Measurements from ENCODE around the gene UIMC1. TPM values are rescaled to one million over a fixed set of nuclear protein-coding genes. Genes with fewer than 3 reads are reported as not detected.

UIMC1 gene
- total and polyA plus RNA-seq, 2 of the 4 experiments (the other 2 are of a cell fraction): 19.5 to 27.6 TPM

DNA sequence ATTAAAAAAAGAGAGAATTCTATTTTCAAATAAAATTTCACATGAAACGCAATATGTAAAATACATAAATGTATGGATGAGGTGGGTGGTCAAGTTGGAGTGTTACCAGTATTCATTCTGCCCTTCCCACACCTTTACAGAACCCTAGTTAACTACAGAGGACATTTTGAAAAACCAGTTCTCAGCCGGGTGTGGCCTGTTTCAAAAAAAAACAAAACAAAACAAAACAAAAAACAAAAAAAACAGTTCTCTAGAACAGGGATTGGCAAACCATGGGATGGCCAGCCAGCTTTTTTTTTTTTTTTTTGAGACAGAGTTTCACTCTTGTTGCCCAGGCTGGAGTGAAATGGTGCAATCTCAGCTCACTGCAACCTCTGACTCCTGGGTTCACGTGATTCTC is 79.0 kb downstream of the UIMC1 start:
- Histone ChIP-seq H2AK9ac (replicated peaks; ENCODE audit: low read depth, low read length, poor library complexity) (no peak overlapping the region), H3K4me2 (ENCODE audit: low read depth, low read length) (no peak overlapping the region), H2BK20ac (ENCODE audit: low read depth, low read length) (no peak overlapping the region), H2BK15ac (ENCODE audit: low read depth, low read length) (no peak overlapping the region), H3K23ac (ENCODE audit: low read depth, low read length) (no peak overlapping the region), H3K18ac (ENCODE audit: low read depth, low read length) (no peak overlapping the region), H2AFZ (replicated peaks; ENCODE audit: low read length, poor library complexity) (no peak overlapping the region), H4K5ac (ENCODE audit: low read depth, low read length) (no peak overlapping the region), H4K91ac (ENCODE audit: insufficient read depth, low read depth, low read length) (no peak overlapping the region), H2AK5ac (ENCODE audit: low read depth, low read length) (no peak overlapping the region), H2BK5ac (ENCODE audit: low read depth, low read length, poor library complexity, severe bottlenecking) (no peak overlapping the region), H3K79me1 (ENCODE audit: low read depth in 1 of 2, low read length in 2 of 2) (peaks cover 3 to 7% of the 10 kb centered on the region in 2 experiments; a peak in 3 of 4 replicates), H4K8ac (ENCODE audit: low read depth in 2 of 2, low read length in 2 of 2) (no peak overlapping the region), H3K36me3 (ENCODE audit: control insufficient read depth, insufficient read depth, low read length) (peaks cover 10% of the 10 kb centered on the region), H3K56ac (ENCODE audit: extremely low read depth, insufficient read depth, low read length) (no peak overlapping the region), H2BK120ac (ENCODE audit: low read depth, low read length) (no peak overlapping the region), H3K4ac (ENCODE audit: low read depth, low read length) (no peak overlapping the region), H3K9ac (ENCODE audit: low read depth, low read length) (no peak overlapping the region), H4K20me1 (ENCODE audit: insufficient read depth, low read length) (no peaks in the 10 kb centered on the region), H3K14ac (replicated peaks; ENCODE audit: low read depth, low read length) (no peak overlapping the region), H3K27me3 (ENCODE audit: control insufficient read depth, insufficient read depth, low read length) (no peaks in the 10 kb centered on the region), H3K27ac (ENCODE audit: insufficient read depth, low read length) (no peak overlapping the region), H3K4me3 (ENCODE audit: insufficient read depth, low read depth, low read length) (no peak overlapping the region), H3K4me1 (ENCODE audit: control insufficient read depth, insufficient read depth, low read length) (no peaks in the 10 kb centered on the region), H3K9me1 (ENCODE audit: insufficient read depth, low read length) (no peaks in the 10 kb centered on the region), H3K9me3 (ENCODE audit: control insufficient read depth, insufficient read depth, low read length) (no peaks in the 10 kb centered on the region)
- no CpG with 5 or more reads among the region's 3 CpGs for WGBS, 2 experiments (ENCODE audit: extremely low coverage in 2 of 2, insufficient read length in 1 of 2)
- dilution Hi-C loops (cut with HindIII; ENCODE audit: low sequenced_read_pairs, unreplicated experiment) (no loop called here), in situ Hi-C loops (cut with MboI; ENCODE audit: low sequenced_read_pairs) (no loop called here), intact Hi-C loops (cut with micrococcal nuclease) (no loop called here)
- ChIA-PET CTCF (no interaction called here), POLR2A (ENCODE audit: unreplicated experiment) (no interaction called here)
- DNase-seq (no peak), ATAC-seq (ENCODE audit: low read depth) (no peak)
- BruUV-seq (replicated peaks): no TSS peak
- TF ChIP-seq BHLHE40 (IDR thresholded peaks at IDR 0.05; ENCODE audit: low read depth, low read length) (no peak), RAD21 (IDR thresholded peaks at IDR 0.05; ENCODE audit: low read length) (no peak), RCOR1 (IDR thresholded peaks at IDR 0.05; ENCODE audit: insufficient replicate concordance, low read length) (no peak), CHD1 (IDR thresholded peaks at IDR 0.05; ENCODE audit: low read depth, low read length) (no peak), CEBPB (IDR thresholded peaks at IDR 0.05; ENCODE audit: low read depth, low read length) (no peak), NFE2L2 (IDR thresholded peaks at IDR 0.05; ENCODE audit: low read depth, low read length) (no peak), SMC3 (IDR thresholded peaks at IDR 0.05; ENCODE audit: low read depth, low read length) (no peak), RFX5 (IDR thresholded peaks at IDR 0.05; ENCODE audit: low read depth, low read length) (no peak), MAZ (IDR thresholded peaks at IDR 0.05; ENCODE audit: borderline replicate concordance, low read depth, low read length) (no peak), MXI1 (IDR thresholded peaks at IDR 0.05; ENCODE audit: borderline replicate concordance, low read depth, low read length) (no peak), POLR2A (IDR thresholded peaks at IDR 0.05; ENCODE audit: low read depth, low read length) (no peak), MAFK (IDR thresholded peaks at IDR 0.05; ENCODE audit: low read depth, low read length) (no peak), FOS (IDR thresholded peaks at IDR 0.05; ENCODE audit: low read depth, low read length) (no peak)
- TF ChIP-seq, protein P1, sequence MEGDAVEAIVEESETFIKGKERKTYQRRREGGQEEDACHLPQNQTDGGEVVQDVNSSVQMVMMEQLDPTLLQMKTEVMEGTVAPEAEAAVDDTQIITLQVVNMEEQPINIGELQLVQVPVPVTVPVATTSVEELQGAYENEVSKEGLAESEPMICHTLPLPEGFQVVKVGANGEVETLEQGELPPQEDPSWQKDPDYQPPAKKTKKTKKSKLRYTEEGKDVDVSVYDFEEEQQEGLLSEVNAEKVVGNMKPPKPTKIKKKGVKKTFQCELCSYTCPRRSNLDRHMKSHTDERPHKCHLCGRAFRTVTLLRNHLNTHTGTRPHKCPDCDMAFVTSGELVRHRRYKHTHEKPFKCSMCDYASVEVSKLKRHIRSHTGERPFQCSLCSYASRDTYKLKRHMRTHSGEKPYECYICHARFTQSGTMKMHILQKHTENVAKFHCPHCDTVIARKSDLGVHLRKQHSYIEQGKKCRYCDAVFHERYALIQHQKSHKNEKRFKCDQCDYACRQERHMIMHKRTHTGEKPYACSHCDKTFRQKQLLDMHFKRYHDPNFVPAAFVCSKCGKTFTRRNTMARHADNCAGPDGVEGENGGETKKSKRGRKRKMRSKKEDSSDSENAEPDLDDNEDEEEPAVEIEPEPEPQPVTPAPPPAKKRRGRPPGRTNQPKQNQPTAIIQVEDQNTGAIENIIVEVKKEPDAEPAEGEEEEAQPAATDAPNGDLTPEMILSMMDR (conservative IDR thresholded peaks at IDR 0.05; ENCODE audit: low read depth, low read length): no peak
- TF ChIP-seq, protein P2, sequence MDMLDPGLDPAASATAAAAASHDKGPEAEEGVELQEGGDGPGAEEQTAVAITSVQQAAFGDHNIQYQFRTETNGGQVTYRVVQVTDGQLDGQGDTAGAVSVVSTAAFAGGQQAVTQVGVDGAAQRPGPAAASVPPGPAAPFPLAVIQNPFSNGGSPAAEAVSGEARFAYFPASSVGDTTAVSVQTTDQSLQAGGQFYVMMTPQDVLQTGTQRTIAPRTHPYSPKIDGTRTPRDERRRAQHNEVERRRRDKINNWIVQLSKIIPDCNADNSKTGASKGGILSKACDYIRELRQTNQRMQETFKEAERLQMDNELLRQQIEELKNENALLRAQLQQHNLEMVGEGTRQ (IDR thresholded peaks at IDR 0.05; ENCODE audit: low read depth, low read length): no peak
- TF ChIP-seq, protein P3, sequence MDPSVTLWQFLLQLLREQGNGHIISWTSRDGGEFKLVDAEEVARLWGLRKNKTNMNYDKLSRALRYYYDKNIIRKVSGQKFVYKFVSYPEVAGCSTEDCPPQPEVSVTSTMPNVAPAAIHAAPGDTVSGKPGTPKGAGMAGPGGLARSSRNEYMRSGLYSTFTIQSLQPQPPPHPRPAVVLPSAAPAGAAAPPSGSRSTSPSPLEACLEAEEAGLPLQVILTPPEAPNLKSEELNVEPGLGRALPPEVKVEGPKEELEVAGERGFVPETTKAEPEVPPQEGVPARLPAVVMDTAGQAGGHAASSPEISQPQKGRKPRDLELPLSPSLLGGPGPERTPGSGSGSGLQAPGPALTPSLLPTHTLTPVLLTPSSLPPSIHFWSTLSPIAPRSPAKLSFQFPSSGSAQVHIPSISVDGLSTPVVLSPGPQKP (IDR thresholded peaks at IDR 0.05; ENCODE audit: borderline replicate concordance, low read depth, low read length): no peak

Data from IMR-90 (cell line).